ENCODE results near the gene SLC12A8.
A peak's percentile ranks its signal among the peaks of the same experiment; 100 is the strongest.

The SLC12A8 gene

GRCh38 chr3:125212509-125213363 lies at the start of gene SLC12A8:
TSS of gene SLC12A8 (minus strand) at chr3:125212748. CDS start at chr3:125211349, 1,399 bp downstream.
- no peak for DNase-seq (ENCODE audit: low read depth in 2 of 2)

GRCh38 chr3:125262161-125262560 lies 49.6 kb upstream of the SLC12A8 start:
- no peak for DNase-seq (ENCODE audit: low read depth in 2 of 2)

GRCh38 chr3:125261031-125261430 lies 48.5 kb upstream of the SLC12A8 start:
- DNase-seq (ENCODE audit: low read depth in 2 of 2) = no peak

GRCh38 chr3:125260158-125260557 lies 47.6 kb upstream of the SLC12A8 start:
- no peak for DNase-seq (ENCODE audit: low read depth in 2 of 2)

GRCh38 chr3:125257536-125257935 lies 45.0 kb upstream of the SLC12A8 start:
- DNase-seq (ENCODE audit: low read depth in 2 of 2) = no peak

- no peak for DNase-seq (ENCODE audit: low read depth in 2 of 2)
Measured at GRCh38 chr3:125256675-125257074, 44.1 kb upstream of the SLC12A8 start.

GRCh38 chr3:125250973-125251372 lies 38.4 kb upstream of the SLC12A8 start:
- no peak for DNase-seq (ENCODE audit: low read depth in 2 of 2)

GRCh38 chr3:125246237-125246636 lies 33.7 kb upstream of the SLC12A8 start:
- DNase-seq (ENCODE audit: low read depth in 2 of 2) = no peak

- peak in 1 of 2 experiments; percentile 28 for DNase-seq (ENCODE audit: low read depth in 2 of 2)
Measured at GRCh38 chr3:125245521-125245920, 33.0 kb upstream of the SLC12A8 start.

GRCh38 chr3:125240496-125240895 lies 27.9 kb upstream of the SLC12A8 start:
- no peak for DNase-seq (ENCODE audit: low read depth in 2 of 2)

GRCh38 chr3:125239266-125239665 lies 26.7 kb upstream of the SLC12A8 start:
- no peak for DNase-seq (ENCODE audit: low read depth in 2 of 2)

- DNase-seq (ENCODE audit: low read depth in 2 of 2) = no peak
Measured at GRCh38 chr3:125238759-125239158, 26.2 kb upstream of the SLC12A8 start.

- DNase-seq (ENCODE audit: low read depth in 2 of 2) = peak; percentile 43 to 45
Measured at GRCh38 chr3:125236331-125236903, 23.9 kb upstream of the SLC12A8 start.

- no peak for DNase-seq (ENCODE audit: low read depth in 2 of 2)
Measured at GRCh38 chr3:125234831-125235230, 22.3 kb upstream of the SLC12A8 start.

GRCh38 chr3:125232401-125232800 lies 19.9 kb upstream of the SLC12A8 start:
- no peak for DNase-seq (ENCODE audit: low read depth in 2 of 2)

- peak; percentile 40 to 50 for DNase-seq (ENCODE audit: low read depth in 2 of 2)
Measured at GRCh38 chr3:125231895-125232294, 19.3 kb upstream of the SLC12A8 start.

- DNase-seq (ENCODE audit: low read depth in 2 of 2) = no peak
Measured at GRCh38 chr3:125229707-125230106, 17.2 kb upstream of the SLC12A8 start.

- no peak for DNase-seq (ENCODE audit: low read depth in 2 of 2)
Measured at GRCh38 chr3:125229168-125229567, 16.6 kb upstream of the SLC12A8 start.

GRCh38 chr3:125221831-125222230 lies 9.3 kb upstream of the SLC12A8 start:
- DNase-seq (ENCODE audit: low read depth in 2 of 2) = no peak

- no peak for DNase-seq (ENCODE audit: low read depth in 2 of 2)
Measured at GRCh38 chr3:125220727-125221429, 8.3 kb upstream of the SLC12A8 start.

- no peak for DNase-seq (ENCODE audit: low read depth in 2 of 2)
Measured at GRCh38 chr3:125220183-125220582, 7.6 kb upstream of the SLC12A8 start.

- DNase-seq (ENCODE audit: low read depth in 2 of 2) = no peak
Measured at GRCh38 chr3:125219261-125219701, 6.7 kb upstream of the SLC12A8 start.

GRCh38 chr3:125214738-125215137 lies 2.2 kb upstream of the SLC12A8 start:
- no peak for DNase-seq (ENCODE audit: low read depth in 2 of 2)

All from fibroblast of skin of left biceps (primary cell).